Superior temporal gyrus (tissue), 1 donor: ENCODE measurements around the gene SLC25A25.
A peak's percentile ranks its signal among the peaks of the same experiment; 100 is the strongest.

Experiments used
- DNase-seq: peaks from one replicate; pipeline ENCODE4 v3.0.0-alpha.2; 2016; ENCODE audit errors: extremely low spot score

The SLC25A25 gene

DNA sequence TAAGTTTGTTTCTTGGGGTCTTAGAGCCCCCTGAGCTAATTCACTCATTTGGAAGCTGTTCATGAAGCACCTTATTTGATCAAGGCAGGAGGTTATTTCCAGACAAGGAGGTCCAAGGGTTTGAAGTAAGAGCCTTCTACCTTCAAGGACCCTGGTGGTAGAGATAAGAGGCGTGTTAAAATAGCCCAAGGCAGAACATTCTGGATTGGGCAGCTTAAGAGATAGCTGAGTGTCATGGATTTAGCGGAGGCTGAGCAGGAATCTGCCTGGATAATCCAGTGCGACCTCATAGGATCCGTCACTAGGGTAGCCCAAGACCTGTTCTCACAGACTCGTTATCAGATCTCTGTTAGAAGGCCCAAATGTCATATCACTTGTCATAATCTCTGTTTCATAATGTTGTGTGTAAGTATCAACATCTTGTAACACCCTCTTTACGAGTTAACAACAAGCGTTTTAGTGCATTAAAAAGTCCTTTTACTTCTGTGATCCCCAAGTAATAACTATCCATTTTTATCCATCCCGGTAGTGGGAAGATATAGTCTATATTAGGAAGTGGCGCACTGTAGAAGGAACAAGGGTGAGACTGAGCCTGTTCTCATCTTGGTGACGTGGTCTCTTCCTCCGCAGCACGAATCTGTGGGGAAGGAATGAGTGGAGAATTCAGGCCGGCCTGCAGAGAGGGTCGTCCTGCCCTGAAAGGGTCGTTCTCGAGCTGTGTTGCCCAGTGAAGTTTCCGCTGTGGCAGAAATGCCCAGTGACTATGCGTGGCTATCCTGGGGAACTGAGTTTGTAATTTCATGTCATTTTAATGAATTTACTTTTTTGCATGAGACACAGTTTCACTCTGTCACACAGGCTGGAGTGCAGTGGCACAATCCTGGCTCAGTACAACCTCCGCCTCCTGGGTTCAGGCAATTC, 28.8 kb downstream of the SLC25A25 start:
- no peak for DNase-seq

GRCh38 chr9:128097543-128098296, 29.7 kb downstream of the SLC25A25 start:
- DNase-seq = no peak

GRCh38 chr9:128098297-128099230, 30.5 kb downstream of the SLC25A25 start:
- peak; percentile 76 for DNase-seq

DNA sequence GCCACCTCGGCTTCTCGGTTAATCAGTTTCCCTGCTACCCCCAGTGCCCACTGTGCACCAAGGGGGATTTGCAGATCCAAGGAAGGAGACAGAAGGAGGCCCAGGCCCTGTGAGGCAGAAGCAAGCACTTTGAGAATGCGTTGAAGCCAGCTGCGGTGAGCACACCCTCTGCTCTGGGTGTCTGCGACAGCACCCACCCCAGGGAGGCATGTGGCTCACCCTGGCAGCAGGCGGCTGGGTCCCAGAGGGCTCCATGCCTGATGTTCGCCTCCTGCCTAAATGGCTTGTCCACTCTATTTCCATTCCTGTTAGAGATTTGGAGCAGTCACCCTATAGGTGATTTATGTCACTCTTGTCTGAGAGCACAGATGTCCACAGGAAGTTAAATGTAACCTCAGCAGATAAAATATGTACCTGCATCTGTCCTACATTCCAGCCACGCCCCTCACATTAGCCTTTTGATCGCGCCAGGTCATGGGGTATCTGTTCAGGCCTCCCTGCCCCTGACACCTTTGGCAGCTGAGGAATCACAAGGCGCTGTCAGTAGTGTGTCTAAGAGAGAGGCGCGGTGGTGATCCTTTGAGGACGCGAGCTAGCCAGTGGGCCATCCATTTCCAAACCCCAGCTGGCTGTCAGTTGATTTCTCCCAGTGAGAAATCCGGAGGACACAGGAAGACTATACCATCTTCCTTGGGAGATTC, 31.3 kb downstream of the SLC25A25 start:
- DNase-seq = no peak

DNA sequence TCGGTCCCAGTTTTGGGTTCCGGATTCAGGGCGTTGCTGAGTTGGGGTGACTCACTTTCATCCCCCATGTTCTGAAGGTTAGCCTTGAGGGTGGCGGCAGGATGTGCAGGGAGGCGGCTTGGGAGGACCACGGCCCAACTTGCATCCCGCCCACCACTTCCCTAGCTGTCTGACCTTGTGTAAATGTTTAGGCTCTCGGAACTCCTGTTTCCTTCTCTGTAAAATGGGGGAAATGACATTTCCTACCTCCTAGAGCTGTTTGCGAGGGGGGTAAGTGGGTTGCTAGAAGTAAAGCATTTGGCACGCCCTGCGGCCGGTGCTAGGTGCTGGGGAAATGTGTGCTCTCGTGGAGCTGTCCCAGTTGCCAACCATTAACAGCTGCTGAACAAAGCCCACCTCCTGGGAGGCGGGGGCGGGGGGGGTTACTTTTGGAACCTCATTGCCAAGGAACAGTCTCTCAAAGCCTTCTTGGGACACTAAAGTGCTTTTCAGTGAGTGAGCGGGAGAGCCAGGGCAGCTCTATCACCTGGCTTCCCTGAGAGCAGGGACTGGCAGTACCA, 32.0 kb downstream of the SLC25A25 start:
- DNase-seq = no peak

DNA sequence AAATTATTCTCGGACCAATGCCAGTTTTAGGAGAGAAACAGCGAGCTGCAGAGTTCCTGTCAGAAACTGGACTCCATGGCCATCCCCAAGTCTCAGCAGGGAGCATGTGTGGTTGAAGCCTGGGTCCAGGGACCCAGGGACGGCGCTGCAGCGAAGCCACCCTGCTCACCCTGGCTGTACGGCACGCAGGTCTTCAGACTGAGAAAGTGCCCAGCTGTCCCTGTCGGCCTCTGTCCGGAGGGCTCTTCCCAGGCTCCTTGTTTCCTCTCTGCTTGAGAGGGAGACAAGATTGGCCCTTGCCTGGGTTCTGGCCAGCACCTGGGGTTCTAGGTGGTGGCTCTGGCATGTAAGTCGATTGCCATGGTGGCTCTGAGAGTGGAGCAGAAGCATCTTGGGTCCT, 32.5 kb downstream of the SLC25A25 start:
- no peak for DNase-seq

GRCh38 chr9:128101231-128101661, 33.2 kb downstream of the SLC25A25 start:
- no peak for DNase-seq

- DNase-seq = no peak
These were observed 33.7 kb downstream of the SLC25A25 start for GRCh38 chr9:128101690-128102089.

DNA sequence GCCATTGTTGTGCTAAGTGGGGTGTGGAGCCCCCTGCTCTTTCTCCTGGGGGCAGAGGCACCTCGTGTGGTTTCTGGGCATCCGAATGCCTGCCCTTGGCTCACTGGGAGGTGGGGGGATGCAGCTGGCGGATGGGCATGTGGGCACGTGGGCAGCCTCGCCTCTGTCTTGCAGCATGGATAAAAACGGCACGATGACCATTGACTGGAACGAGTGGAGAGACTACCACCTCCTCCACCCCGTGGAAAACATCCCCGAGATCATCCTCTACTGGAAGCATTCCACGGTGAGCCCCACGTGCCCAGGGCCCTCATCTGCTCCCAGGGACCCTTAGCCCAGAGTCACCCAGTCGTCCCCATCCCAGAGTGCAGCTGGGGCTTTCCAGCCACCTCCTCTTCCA, 34.2 kb downstream of the SLC25A25 start:
- no peak for DNase-seq

DNA sequence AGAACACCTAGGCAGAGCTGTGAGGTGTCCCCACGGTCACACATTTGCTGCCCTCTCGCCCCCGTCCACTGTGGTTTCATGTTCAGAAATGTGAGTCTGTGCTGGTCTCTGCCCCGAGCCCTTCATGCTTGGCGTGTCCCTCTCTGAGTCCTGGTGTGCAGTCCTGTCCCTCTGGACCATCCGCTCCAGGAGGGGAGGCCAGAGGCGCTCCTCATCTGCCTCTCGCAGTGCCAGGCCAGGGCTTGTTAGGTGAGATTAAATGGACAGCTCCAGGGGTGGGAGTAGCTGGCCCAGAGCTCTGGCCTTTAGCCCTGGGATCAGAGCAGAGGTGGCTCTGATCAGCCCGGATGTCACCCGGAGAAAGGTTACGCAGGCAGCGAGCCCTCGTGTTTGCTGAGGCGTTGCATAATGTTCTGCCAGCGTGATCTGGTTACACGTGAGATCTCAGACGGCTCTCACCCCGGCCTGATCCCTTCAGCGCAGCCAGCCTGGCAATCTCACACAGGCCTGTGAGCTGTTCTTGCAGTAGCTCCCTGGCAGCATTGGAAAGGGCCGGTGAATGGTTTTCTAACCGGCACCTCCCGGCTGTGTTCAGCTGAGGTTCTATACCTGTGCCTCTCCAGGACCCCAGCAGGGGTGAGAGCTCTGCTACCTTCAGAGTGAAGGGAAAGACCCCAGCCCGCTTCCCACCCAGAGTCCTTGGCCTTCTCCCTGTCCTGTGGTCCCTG, 35.0 kb downstream of the SLC25A25 start:
- DNase-seq = no peak

- DNase-seq = no peak
These were observed 35.5 kb downstream of the SLC25A25 start for GRCh38 chr9:128103589-128103962.

- DNase-seq = no peak
These were observed 36.2 kb downstream of the SLC25A25 start for GRCh38 chr9:128104171-128104618.

DNA sequence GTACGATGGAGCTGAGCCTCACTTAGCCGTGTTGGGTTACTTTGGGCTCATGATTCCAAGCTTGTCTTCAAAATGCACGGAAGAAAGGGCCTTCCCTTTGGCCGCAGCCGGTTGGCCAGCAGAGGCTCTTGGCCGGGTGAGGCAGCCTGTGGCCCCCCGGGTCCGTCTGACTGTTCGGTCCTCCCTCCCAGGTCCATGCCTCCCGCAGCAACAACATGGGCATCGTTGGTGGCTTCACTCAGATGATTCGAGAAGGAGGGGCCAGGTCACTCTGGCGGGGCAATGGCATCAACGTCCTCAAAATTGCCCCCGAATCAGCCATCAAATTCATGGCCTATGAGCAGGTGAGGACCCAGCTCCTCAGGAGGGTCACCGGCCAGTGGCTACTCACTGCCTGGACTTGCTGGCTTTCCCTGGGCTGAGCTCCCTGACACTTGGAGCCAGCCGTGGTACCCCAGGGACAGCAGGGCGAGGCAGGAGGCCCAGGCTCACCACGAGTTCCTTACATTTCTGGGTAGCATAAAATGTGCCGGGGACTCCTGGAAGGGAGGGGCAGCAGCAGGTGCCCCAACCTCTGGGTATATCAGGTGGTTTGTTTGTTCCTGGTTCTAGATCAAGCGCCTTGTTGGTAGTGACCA, 37.6 kb downstream of the SLC25A25 start:
- no peak for DNase-seq

DNA sequence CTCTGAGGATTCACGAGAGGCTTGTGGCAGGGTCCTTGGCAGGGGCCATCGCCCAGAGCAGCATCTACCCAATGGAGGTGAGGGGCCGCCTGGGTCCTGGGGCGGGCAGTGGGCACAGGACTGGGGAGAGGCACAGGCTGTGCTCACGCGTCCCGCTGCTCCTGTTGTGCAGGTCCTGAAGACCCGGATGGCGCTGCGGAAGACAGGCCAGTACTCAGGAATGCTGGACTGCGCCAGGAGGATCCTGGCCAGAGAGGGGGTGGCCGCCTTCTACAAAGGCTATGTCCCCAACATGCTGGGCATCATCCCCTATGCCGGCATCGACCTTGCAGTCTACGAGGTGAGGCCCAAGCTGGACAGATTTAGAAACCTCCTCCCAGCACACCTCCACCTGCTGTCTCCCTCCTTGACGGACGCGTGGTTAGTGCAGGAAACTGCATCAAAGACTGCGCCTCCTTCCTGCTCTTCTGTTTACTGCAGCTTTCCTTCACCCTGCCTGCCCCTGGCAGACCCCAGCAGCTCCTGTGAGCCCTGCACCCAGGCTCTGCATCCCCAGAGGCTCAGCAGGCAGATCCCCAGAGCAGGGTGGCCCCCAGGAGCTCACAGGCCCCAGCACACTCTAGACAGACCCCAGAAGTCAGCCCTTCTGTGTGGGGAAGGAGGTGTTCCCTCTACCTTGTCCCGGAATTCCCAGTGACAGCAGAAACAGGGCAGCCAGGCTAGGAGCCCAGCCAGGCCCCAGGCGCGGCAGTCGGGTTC, 38.3 kb downstream of the SLC25A25 start:
- DNase-seq = no peak

- DNase-seq = no peak
These were observed 39.0 kb downstream of the SLC25A25 start for GRCh38 chr9:128106940-128107467.

- DNase-seq = no peak
These were observed 39.6 kb downstream of the SLC25A25 start for GRCh38 chr9:128107468-128108268.

- DNase-seq = no peak
These were observed 40.4 kb downstream of the SLC25A25 start for GRCh38 chr9:128108269-128109049.
